EL (cell line): ENCODE data around the gene CALD1.
A peak's percentile ranks its signal among the peaks of the same experiment; 100 is the strongest.

Experiments used
- DNase-seq: peaks from one replicate; pipeline ENCODE4 v3.0.0-alpha.2; 2016

CALD1 gene

GRCh38 chr7:134932707-134933370 is 153.4 kb downstream of the CALD1 start:
- DNase-seq, result peak; percentile 89

DNA sequence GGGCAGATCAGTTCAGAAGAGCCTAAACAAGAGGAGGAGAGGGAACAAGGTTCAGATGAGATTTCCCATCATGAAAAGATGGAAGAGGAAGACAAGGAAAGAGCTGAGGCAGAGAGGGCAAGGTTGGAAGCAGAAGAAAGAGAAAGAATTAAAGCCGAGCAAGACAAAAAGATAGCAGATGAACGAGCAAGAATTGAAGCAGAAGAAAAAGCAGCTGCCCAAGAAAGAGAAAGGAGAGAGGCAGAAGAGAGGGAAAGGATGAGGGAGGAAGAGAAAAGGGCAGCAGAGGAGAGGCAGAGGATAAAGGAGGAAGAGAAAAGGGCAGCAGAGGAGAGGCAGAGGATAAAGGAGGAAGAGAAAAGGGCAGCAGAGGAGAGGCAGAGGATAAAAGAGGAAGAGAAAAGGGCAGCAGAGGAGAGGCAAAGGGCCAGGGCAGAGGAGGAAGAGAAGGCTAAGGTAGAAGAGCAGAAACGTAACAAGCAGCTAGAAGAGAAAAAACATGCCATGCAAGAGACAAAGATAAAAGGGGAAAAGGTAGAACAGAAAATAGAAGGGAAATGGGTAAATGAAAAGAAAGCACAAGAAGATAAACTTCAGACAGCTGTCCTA is 154.1 kb downstream of the CALD1 start:
- DNase-seq, result no peak

DNA sequence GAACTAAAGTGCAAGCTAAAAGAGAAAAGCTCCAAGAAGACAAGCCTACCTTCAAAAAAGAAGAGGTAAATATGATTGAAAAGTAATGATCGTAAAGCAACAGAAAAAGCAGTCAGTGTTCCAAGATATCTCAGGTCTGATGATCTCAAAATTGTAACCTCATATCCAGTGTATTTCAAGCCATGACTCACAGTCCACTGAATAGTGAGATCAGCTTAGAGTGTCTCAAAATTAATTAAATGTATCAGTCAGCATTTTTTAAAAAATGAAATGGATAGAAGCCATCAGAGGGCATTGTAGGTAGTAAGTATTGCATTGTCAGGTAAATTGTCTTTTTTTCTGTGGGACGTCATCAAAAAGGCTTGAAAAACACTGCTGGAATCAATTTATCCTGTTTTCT is 156.3 kb downstream of the CALD1 start:
- DNase-seq, result peak; percentile 34

- DNase-seq, result no peak
Measured at GRCh38 chr7:134936893-134937510, 157.6 kb downstream of the CALD1 start.

DNA sequence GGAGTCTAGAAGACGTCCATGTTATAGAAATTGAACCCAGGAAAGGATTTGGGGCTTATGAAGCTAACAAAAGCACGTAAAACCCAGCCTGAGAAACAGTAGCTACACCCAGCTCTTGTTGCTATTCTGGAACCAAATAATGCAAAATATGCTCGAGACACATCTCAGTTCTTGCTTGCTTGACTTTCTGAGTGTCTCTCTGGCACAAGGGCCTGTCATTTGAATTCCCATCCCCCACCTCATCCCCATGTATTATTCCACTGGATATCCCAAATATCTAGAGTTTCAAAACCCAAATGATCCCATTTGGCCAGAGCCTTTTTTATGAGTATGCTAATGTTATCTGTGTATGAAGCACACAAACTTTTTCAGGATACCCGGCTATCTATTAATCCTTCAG is 158.7 kb downstream of the CALD1 start:
- DNase-seq, result no peak

GRCh38 chr7:134939136-134939535 is 159.7 kb downstream of the CALD1 start:
- no peak for DNase-seq

- DNase-seq, result no peak
Measured at GRCh38 chr7:134940729-134941128, 161.3 kb downstream of the CALD1 start.

DNA sequence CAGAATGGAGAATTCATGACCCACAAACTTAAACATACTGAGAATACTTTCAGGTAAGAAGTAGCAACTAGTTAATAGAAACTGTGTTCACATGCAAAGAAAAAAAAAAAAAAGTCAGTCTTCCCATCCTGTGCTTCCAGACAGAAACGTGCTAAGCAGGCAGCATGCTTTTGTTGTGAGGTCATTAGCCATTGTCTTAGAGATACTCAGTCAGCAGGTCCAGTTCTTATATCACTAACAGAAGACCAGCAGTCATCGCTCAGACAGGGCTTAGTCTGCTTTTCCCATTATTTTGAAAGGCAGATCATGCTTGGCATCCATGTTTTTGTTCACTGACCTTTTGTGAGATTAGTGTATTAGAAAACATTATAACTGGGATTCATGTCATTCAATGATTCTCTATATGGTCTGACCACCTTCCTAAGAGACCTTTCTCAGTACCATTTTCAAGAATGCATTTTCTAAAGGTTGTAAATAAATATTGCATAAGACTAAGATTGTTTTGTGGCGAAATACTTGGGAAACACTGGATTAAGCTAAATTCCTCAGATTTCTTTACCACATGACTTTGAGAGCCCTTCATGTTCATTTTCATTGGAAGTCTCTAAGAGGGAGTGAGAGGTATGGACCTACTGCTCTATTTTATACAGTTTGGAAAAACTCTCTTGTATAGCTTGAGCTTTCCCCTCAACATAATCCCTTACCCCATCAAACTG is 161.9 kb downstream of the CALD1 start:
- peak; percentile 93 for DNase-seq

GRCh38 chr7:134941952-134942351 is 162.5 kb downstream of the CALD1 start:
- DNase-seq, result no peak

GRCh38 chr7:134942690-134943466 is 163.4 kb downstream of the CALD1 start:
- no peak for DNase-seq

DNA sequence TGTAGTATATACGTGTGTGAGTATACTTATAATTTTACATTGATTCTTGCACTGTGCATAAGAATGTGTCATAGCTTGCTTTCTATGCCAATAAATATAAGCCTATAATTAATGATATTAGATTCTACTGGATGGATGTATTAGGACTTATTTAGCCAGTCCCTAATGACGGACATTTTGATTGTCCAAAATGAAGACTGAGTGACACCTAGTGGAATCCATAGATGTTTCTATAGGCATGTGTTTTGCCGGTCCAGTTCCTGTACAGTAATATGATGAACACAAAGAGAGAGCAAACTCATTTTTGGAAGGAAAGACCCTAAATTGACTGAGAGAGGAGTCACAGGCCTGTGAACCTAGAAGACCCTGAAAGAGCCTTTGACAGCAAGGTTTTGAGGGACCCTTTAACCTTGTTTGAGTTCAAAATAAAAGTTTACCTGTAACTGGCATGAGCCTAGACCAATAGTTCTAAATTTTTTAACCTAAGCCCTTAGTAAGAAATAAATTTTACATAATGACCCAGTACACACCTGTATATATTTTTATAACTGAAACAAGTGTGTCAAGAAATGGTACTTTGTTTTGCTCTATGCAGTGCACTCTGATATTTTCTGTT is 164.5 kb downstream of the CALD1 start:
- DNase-seq, result peak; percentile 23

DNA sequence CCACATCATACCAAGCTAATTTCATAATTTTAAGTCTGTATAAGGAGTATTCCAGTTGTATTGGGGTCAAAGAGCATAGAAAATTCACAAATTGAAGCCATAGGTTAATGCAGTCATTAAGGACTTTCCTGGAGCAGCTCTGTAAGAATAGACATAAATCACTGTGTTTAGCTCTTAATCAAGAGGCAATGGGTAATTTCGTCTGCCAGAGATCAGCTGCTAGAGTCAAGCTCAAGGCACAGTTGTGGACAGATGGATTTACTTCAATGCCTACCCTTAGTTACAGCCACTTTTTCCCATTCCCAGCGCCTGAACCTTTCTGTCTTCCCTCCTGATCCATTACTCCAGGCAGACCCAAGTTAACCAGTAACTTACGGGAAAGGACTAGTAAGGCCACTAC is 166.3 kb downstream of the CALD1 start:
- DNase-seq, result no peak

- no peak for DNase-seq
Measured at GRCh38 chr7:134946260-134946659, 166.8 kb downstream of the CALD1 start.

DNA sequence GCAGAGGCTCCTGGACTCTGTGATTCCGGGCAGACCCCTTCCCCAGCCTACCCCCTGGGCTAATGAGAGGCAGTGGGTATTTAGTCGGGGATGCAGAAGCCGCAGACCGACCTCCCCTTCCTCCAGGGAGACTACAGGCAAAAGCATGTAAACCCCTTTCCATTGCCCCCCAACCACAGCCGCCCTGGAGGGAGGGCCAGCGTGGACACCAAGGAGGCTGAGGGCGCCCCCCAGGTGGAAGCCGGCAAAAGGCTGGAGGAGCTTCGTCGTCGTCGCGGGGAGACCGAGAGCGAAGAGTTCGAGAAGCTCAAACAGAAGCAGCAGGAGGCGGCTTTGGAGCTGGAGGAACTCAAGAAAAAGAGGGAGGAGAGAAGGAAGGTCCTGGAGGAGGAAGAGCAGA is 167.9 kb downstream of the CALD1 start:
- DNase-seq, result no peak

DNA sequence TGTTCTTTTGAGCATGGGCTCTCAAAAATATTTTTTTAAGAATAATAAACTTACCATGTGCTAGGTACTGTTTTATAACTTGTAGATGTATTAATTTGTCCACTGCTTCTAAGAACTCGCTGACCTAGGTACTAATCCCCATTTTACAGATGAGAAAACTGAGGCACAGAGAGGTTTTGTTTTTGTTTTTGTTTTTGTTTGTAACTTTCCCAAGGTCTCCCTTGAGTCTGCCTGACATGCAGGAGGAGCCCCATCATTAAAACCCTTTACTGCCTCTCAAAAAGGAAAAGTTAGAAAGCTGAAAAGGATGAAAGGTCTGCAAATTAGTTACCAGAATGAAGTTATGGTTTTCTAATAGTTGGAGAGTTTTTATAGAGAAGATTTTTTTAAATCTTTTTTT is 168.4 kb downstream of the CALD1 start:
- DNase-seq, result no peak

GRCh38 chr7:134948246-134948645 is 168.8 kb downstream of the CALD1 start:
- no peak for DNase-seq

DNA sequence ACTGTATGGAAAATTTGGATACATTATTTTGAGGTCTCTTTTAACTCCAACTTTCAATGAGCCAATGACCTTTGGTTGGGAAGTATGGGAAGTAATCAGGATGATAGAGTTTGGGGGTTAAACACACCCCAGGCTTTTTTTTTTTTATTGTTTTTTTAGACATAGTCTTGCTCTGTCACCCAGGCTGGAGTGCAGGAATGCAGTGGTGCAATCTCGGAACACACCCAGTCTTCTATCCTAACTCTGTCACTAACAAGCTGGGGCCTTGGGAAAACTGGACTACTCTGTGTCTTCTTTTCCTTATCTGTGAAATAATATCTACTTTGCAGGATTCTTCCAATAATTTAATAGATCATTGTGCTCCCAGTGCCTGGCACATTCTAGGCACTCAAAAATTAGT is 169.3 kb downstream of the CALD1 start:
- peak; percentile 59 for DNase-seq

- DNase-seq, result no peak
Measured at GRCh38 chr7:134949171-134949570, 169.7 kb downstream of the CALD1 start.

DNA sequence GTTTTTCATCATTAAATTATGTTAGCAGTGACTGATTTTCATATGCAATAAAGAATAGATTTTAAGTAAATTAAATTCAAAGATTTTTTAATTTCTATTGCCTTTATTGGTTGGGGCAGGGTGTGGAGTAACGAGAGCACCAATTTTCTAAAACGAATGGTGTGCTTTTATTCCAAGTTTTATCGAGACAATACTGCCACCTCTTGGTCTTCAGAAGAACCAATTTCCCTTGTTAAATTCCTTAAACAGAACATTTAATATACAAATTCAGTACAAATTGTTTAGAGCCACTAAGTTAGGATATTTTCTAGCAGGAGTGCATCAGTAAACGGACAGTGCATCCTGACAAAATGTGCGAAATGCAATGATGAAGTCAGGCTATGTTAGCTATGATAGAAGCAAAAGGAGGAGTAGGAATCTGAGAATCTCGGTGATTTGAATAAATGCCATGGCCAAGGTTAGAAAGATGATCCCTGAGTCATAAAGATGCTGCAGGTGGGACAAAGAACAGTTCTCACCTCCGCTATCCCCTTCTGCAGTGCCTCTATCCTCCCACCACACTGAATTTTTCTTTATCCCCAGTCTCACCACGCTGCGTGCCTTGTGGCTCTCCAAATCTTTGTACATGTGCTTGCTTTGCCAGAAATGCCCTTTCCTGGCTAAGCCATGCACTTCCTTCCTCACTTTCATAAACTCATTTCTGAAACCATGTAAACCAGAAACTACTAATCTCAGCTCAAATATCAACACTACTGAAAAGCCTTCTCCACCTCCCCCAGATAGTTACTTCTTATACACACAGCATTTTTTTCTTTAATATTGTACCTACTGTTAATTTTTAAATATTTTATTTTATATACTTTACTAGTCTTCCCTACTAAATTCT is 175.0 kb downstream of the CALD1 start:
- peak; percentile 41 for DNase-seq

DNA sequence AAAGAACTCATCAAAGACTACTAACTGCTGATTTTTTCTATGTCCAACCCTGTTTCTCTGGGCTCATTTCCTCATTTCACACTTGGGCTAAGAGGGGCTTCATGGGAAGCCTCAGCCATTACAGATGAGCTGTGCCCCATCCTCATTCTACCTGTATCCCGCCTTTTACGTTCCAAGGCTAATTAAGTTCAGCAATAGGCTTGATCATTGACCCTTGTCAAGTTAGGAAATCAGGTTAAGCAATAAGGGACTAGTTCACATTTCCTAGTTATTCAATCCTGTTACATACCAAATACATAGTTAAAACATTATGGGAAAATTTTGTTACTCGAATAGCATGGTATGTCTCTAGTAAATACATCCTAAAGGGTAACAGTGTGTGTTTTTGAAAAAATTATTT is 177.6 kb downstream of the CALD1 start:
- DNase-seq, result no peak

DNA sequence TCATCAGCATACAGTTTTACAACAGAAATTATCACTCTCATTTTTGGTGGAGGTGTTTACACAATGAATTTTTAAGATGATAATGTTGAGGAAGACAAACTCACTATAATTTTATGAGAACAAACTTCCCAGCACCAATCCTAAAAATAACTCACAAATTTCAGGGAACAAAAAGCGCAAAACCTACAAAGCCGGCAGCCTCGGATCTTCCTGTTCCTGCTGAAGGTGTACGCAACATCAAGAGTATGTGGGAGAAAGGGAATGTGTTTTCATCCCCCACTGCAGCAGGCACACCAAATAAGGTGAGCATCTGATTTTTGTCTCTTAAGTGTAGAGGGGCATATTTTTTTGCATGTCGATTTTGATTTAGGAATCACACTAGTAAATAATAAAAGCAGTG is 180.4 kb downstream of the CALD1 start:
- no peak for DNase-seq
